Transverse colon (tissue), 4 donors: Measurements from ENCODE around the gene CLTC.

ENCODE experiments used
- CTCF ChIP-seq, 5 experiments: fragments of 200-600 bp in 3 of 5; fragments of 450-650 bp in 2 of 5; sonication (generic) in 3 of 5; IDR thresholded peaks; 1 replicate in 2 of 5; 2 replicates in 3 of 5; pipeline ENCODE4 v1.5.1; 2016 to 2017; ENCODE audit warnings: antibody characterized with exemption in 5 of 5, inconsistent platforms in 3 of 5, mild to moderate bottlenecking in 2 of 5, moderate library complexity in 1 of 5
- EP300 ChIP-seq: sonication (generic); formaldehyde crosslinking; IDR thresholded peaks from one replicate; pipeline ENCODE4 v1.6.1; 2017; ENCODE audit warnings: antibody characterized with exemption, low read depth
- POLR2A ChIP-seq: fragments of 450-650 bp; IDR thresholded peaks from one replicate; pipeline ENCODE4 v1.6.1; 2016; ENCODE audit warnings: antibody characterized with exemption, mild to moderate bottlenecking, moderate library complexity
- POLR2AphosphoS5 ChIP-seq, 3 donors: sonication (generic); formaldehyde crosslinking; IDR thresholded peaks; one replicate each; pipeline ENCODE4 v1.6.1; 2016; ENCODE audit warnings: antibody characterized with exemption in 3 of 3

DNA sequence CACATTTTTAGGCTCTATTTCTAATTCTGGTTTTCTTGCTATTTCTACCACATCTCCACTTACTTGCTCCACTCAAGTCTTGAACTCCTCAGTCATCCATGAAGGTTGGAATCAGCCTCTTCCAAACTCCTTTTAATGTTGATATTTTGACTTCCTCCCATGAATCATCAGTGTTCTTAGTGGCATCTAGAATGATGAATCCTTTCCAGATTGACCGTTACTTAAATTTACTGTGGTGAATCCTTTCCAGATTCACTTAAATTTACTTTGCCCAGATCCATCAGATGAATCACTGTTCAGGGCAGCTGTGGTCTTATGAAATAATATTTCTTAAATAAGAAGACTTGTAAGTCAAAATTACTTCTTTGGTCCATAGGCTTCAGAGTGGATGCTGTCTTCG lies 32.4 kb downstream of the CLTC start:
- TF ChIP-seq POLR2A (no peak), CTCF (IDR thresholded peaks at IDR 0.05) (no peak), POLR2AphosphoS5 (IDR thresholded peaks at IDR 0.05) (no peak), EP300 (no peak)
